CD4-positive, alpha-beta memory T cell (primary cell): ENCODE data around the gene PARP3. TPM values are rescaled to one million over a fixed set of nuclear protein-coding genes. Genes with fewer than 3 reads are reported as not detected.
A peak's percentile ranks its signal among the peaks of the same experiment; 100 is the strongest.
"Not testable (repeated sequence)": the region's sequence is repeated elsewhere in the genome, so short reads cannot be mapped to it uniquely, and the experiment has no call there.

Experiments
- CTCF ChIA-PET: fragments of 350-600 bp; sonication (Branson Sonifier 250); formaldehyde crosslinking; loops from one replicate; lab custom pipeline; 2021; ENCODE audit warnings: inconsistent platforms; ENCODE audit not compliant: partially characterized antibody; lab: Charles Lee
- POLR2A ChIA-PET: fragments of 350-600 bp; sonication (Branson Sonifier 250); formaldehyde crosslinking; loops from one replicate; lab custom pipeline; 2021; ENCODE audit not compliant: partially characterized antibody; lab: Charles Lee
- DNase-seq, 5 donors: peaks; one replicate each; pipeline versions ENCODE4 v3.0.0 to v3.0.0-alpha.2; 2020 to 2022; ENCODE audit warnings: mixed read lengths in 1 of 5
- H3K27ac ChIP-seq: one replicate; pipeline ENCODE4 v1.7.0; 2013; ENCODE audit warnings: low read depth, low read length
- H3K27me3 ChIP-seq: 2 replicates; pipeline ENCODE4 v1.7.0; 2013; ENCODE audit warnings: mild to moderate bottlenecking, low read length, moderate library complexity; ENCODE audit not compliant: insufficient read depth
- H3K36me3 ChIP-seq: 2 replicates; pipeline ENCODE4 v1.7.0; 2013; ENCODE audit warnings: mild to moderate bottlenecking, low read length, moderate library complexity; ENCODE audit not compliant: insufficient read depth
- H3K4me1 ChIP-seq: 2 replicates; pipeline ENCODE4 v1.7.0; 2013; ENCODE audit warnings: mild to moderate bottlenecking, low read length, moderate library complexity; ENCODE audit not compliant: insufficient read depth
- H3K4me3 ChIP-seq, 2 donors: one replicate each; pipeline ENCODE4 v1.7.0; 2013; ENCODE audit warnings: low read length in 2 of 2, mild to moderate bottlenecking in 1 of 2
- H3K9me3 ChIP-seq, 2 donors: one replicate each; pipeline ENCODE4 v1.7.0; 2013; ENCODE audit warnings: low read length in 2 of 2, control low read depth in 1 of 2; ENCODE audit not compliant: control insufficient read depth in 1 of 2
- H3K27ac Mint-ChIP-seq, 7 donors: one replicate each; pipeline ENCODE4 v1.8.0; 2020 to 2021; ENCODE audit warnings: mixed read lengths in 7 of 7, mild to moderate bottlenecking in 6 of 7, inconsistent platforms in 3 of 7, moderate library complexity in 3 of 7
- H3K27me3 Mint-ChIP-seq, 2 donors: one replicate each; pipeline ENCODE4 v1.8.0; 2020 to 2021; ENCODE audit warnings: mixed read lengths in 2 of 2
- H3K36me3 Mint-ChIP-seq, 2 donors: one replicate each; pipeline ENCODE4 v1.8.0; 2020 to 2021; ENCODE audit warnings: mixed read lengths in 2 of 2, inconsistent platforms in 1 of 2, mild to moderate bottlenecking in 1 of 2
- H3K4me1 Mint-ChIP-seq, 4 donors: one replicate each; pipeline ENCODE4 v1.8.0; 2020 to 2021; ENCODE audit warnings: mixed read lengths in 4 of 4, mild to moderate bottlenecking in 1 of 4
- H3K4me3 Mint-ChIP-seq, 8 donors: one replicate each; pipeline ENCODE4 v1.8.0; 2020 to 2021; ENCODE audit warnings: mixed read lengths in 8 of 8, mild to moderate bottlenecking in 7 of 8, moderate library complexity in 6 of 8, inconsistent platforms in 3 of 8
- H3K9me3 Mint-ChIP-seq, 8 donors: one replicate each; pipeline ENCODE4 v1.8.0; 2020 to 2021; ENCODE audit warnings: mixed read lengths in 8 of 8, mild to moderate bottlenecking in 5 of 8, inconsistent platforms in 3 of 8, moderate library complexity in 1 of 8
- intact Hi-C: fragments of 100-400 bp; cut with micrococcal nuclease; formaldehyde crosslinking; loops from one replicate; pipeline ENCODE4 v1.15.1; 2023
- polyA plus RNA-seq, 2 donors: library from polyadenylated mRNA; unstranded; fragments of 300-500 nt; fragmentation: Illumina TruSeq; gene quantifications; one replicate each; pipeline ENCODE4 v1.2.3, GENCODE V29; 2021
- total RNA-seq, 2 experiments: library from RNA; stranded (reverse); gene quantifications; one replicate each; pipeline ENCODE4 v1.2.3, GENCODE V29; 2021

The PARP3 gene
- total and polyA plus RNA-seq, 4 experiments from 2014 or later = 2.9 to 10.5 (median 6.9) TPM

- CTCF ChIA-PET = interaction anchor here (4.5 kb wide), 1 partner anchor 9 kb away, joined by 29 read pairs; the partner anchor contains the start of gene RPL29
- H3K36me3 Mint-ChIP-seq = no peaks in the 10 kb centered on the region
- H3K9me3 Mint-ChIP-seq = no peaks in the 10 kb centered on the region
- H3K4me3 Mint-ChIP-seq = peak overlapping the region in 2 of 8 donors; percentile 57 to 69
- Histone ChIP-seq H3K9me3 (no peaks in the 10 kb centered on the region), H3K4me3 (no peak overlapping the region), H3K27me3 (no peaks in the 10 kb centered on the region), H3K4me1 (peaks cover 26% of the 10 kb centered on the region), H3K36me3 (no peaks in the 10 kb centered on the region), H3K27ac (no peak overlapping the region)
- intact Hi-C loops = no loop called here
- no peak for DNase-seq
- H3K27me3 Mint-ChIP-seq = no peaks in the 10 kb centered on the region
- H3K27ac Mint-ChIP-seq = peak overlapping the region; percentile 5 to 84 (median 70)
- peaks cover 7 to 29% (median 23%) of the 10 kb centered on the region in 4 donors for H3K4me1 Mint-ChIP-seq
- POLR2A ChIA-PET = interaction anchor here (5.3 to 8.2 kb wide), 2 partner anchors 10 to 11 kb away, joined by 59 to 65 read pairs; partner anchors contain the start of genes ABHD14A, ABHD14B and RPL29
Measured at GRCh38 chr3:51985063-51985462, 42.9 kb downstream of the PARP3 start.

GRCh38 chr3:51986010-51986947 lies 44.1 kb downstream of the PARP3 start:
- H3K27me3 ChIP-seq = no peaks in the 10 kb centered on the region
- H3K9me3 ChIP-seq = no peaks in the 10 kb centered on the region
- H3K36me3 Mint-ChIP-seq = peaks cover 2 to 3% of the 10 kb centered on the region in 2 donors
- intact Hi-C loops = no loop called here
- peaks cover 7 to 26% (median 19%) of the 10 kb centered on the region in 4 donors for H3K4me1 Mint-ChIP-seq
- H3K4me3 Mint-ChIP-seq = no peak overlapping the region
- no peaks in the 10 kb centered on the region for H3K36me3 ChIP-seq
- no peak for DNase-seq
- H3K27ac Mint-ChIP-seq = peak overlapping the region in 3 of 7 donors; percentile 17 to 48 (median 47)
- no peaks in the 10 kb centered on the region for H3K9me3 Mint-ChIP-seq
- no peaks in the 10 kb centered on the region for H3K27me3 Mint-ChIP-seq
- peaks cover 21% of the 10 kb centered on the region for H3K4me1 ChIP-seq
- ChIA-PET CTCF (interaction anchor here (1.0 to 1.7 kb wide), 2 partner anchors 12 to 67 kb away, joined by 3 to 4 read pairs; partner anchors contain the start of gene ABHD14B), POLR2A (interaction anchor here (0.6 to 8.2 kb wide), 3 partner anchors 8 to 12 kb away, joined by 3 to 65 read pairs (median 59); partner anchors contain the start of genes ABHD14A, ABHD14B and RPL29)
- no peak overlapping the region for H3K4me3 ChIP-seq
- no peak overlapping the region for H3K27ac ChIP-seq

GRCh38 chr3:51987568-51987967 lies 45.4 kb downstream of the PARP3 start:
- peaks cover 12% of the 10 kb centered on the region for H3K4me1 ChIP-seq
- CTCF ChIA-PET = interaction anchor here (1.7 kb wide), 1 partner anchor 66 kb away, joined by 4 read pairs; no protein-coding TSS in a partner anchor
- peaks cover 3 to 26% (median 16%) of the 10 kb centered on the region in 4 donors for H3K4me1 Mint-ChIP-seq
- no peaks in the 10 kb centered on the region for H3K27me3 Mint-ChIP-seq
- intact Hi-C loops = no loop called here
- POLR2A ChIA-PET = interaction anchor here (0.6 to 8.2 kb wide), 2 partner anchors 7 to 33 kb away, joined by 3 to 59 read pairs; partner anchors contain the start of gene RPL29
- H3K36me3 Mint-ChIP-seq = peaks cover 6 to 8% of the 10 kb centered on the region in 2 donors
- H3K27me3 ChIP-seq = no peaks in the 10 kb centered on the region
- H3K27ac Mint-ChIP-seq = peak overlapping the region in 4 of 7 donors; percentile 20 to 74 (median 64)
- no peak for DNase-seq
- no peak overlapping the region for H3K4me3 ChIP-seq
- no peaks in the 10 kb centered on the region for H3K9me3 Mint-ChIP-seq
- no peak overlapping the region for H3K4me3 Mint-ChIP-seq
- peaks cover 3% of the 10 kb centered on the region for H3K36me3 ChIP-seq
- H3K9me3 ChIP-seq = no peaks in the 10 kb centered on the region
- no peak overlapping the region for H3K27ac ChIP-seq

- Mint-ChIP-seq H3K9me3 (no peaks in the 10 kb centered on the region), H3K4me1 (peaks cover 3 to 26% (median 12%) of the 10 kb centered on the region in 4 donors), H3K27me3 (no peaks in the 10 kb centered on the region), H3K36me3 (peaks cover 8 to 13% of the 10 kb centered on the region in 2 donors), H3K27ac (peak overlapping the region in 5 of 7 donors; percentile 22 to 69 (median 65)), H3K4me3 (no peak overlapping the region)
- Histone ChIP-seq H3K9me3 (no peaks in the 10 kb centered on the region), H3K27me3 (no peaks in the 10 kb centered on the region), H3K4me3 (no peak overlapping the region), H3K4me1 (peaks cover 15% of the 10 kb centered on the region), H3K27ac (no peak overlapping the region), H3K36me3 (peaks cover 6% of the 10 kb centered on the region)
- ChIA-PET POLR2A (no interaction called here), CTCF (no interaction called here)
- no peak for DNase-seq
- intact Hi-C loops = no loop called here
Measured at GRCh38 chr3:51988286-51989146, 46.4 kb downstream of the PARP3 start.

GRCh38 chr3:51990501-51990971 lies 48.4 kb downstream of the PARP3 start:
- H3K27me3 ChIP-seq, H3K4me3 Mint-ChIP-seq, H3K27ac ChIP-seq, intact Hi-C loops, H3K9me3 ChIP-seq, H3K9me3 Mint-ChIP-seq, H3K27me3 Mint-ChIP-seq, H3K4me3 ChIP-seq, DNase-seq, H3K27ac Mint-ChIP-seq: not testable (repeated sequence)
- Mint-ChIP-seq H3K36me3 (peaks cover 21 to 29% of the 10 kb centered on the region in 2 donors), H3K4me1 (peaks cover 12 to 40% (median 24%) of the 10 kb centered on the region in 4 donors)
- ChIA-PET POLR2A (interaction anchor here (2.9 kb wide), 1 partner anchor 8 kb away, joined by 23 read pairs; the partner anchor contains the start of gene ACY1), CTCF (interaction anchor here (5.9 kb wide), 1 partner anchor 7 kb away, joined by 29 read pairs; the partner anchor contains the start of gene ACY1)
- H3K4me1 ChIP-seq = peaks cover 28% of the 10 kb centered on the region
- H3K36me3 ChIP-seq = peaks cover 19% of the 10 kb centered on the region

GRCh38 chr3:51992017-51992682 lies 50.0 kb downstream of the PARP3 start:
- H3K27me3 Mint-ChIP-seq = no peaks in the 10 kb centered on the region
- no peak overlapping the region for H3K4me3 ChIP-seq
- peaks cover 30% of the 10 kb centered on the region for H3K4me1 ChIP-seq
- H3K36me3 ChIP-seq = peaks cover 19% of the 10 kb centered on the region
- H3K27ac ChIP-seq = no peak overlapping the region
- no peaks in the 10 kb centered on the region for H3K9me3 ChIP-seq
- intact Hi-C loops = no loop called here
- H3K27ac Mint-ChIP-seq = peak overlapping the region in 3 of 7 donors; percentile 50 to 99 (median 52)
- H3K9me3 Mint-ChIP-seq = no peaks in the 10 kb centered on the region
- DNase-seq = no peak
- peaks cover 16 to 45% (median 29%) of the 10 kb centered on the region in 4 donors for H3K4me1 Mint-ChIP-seq
- H3K36me3 Mint-ChIP-seq = peaks cover 23 to 32% of the 10 kb centered on the region in 2 donors
- ChIA-PET CTCF (interaction anchor here (1.2 to 5.9 kb wide), 2 partner anchors 9 kb away, joined by 3 to 29 read pairs; partner anchors contain the start of gene ACY1), POLR2A (interaction anchor here (0.6 to 2.9 kb wide), 4 partner anchors 10 to 156 kb away, joined by 3 to 23 read pairs (median 8); partner anchors contain the start of genes ABHD14A, ABHD14B and ACY1)
- no peak overlapping the region for H3K4me3 Mint-ChIP-seq
- no peaks in the 10 kb centered on the region for H3K27me3 ChIP-seq
